Measurements from ENCODE around the gene VSTM2B. TPM values are rescaled to one million over a fixed set of nuclear protein-coding genes. Genes with fewer than 3 reads are reported as not detected.

Gene VSTM2B
- total RNA-seq, 2 donors from 2014 or later: not detected

DNA sequence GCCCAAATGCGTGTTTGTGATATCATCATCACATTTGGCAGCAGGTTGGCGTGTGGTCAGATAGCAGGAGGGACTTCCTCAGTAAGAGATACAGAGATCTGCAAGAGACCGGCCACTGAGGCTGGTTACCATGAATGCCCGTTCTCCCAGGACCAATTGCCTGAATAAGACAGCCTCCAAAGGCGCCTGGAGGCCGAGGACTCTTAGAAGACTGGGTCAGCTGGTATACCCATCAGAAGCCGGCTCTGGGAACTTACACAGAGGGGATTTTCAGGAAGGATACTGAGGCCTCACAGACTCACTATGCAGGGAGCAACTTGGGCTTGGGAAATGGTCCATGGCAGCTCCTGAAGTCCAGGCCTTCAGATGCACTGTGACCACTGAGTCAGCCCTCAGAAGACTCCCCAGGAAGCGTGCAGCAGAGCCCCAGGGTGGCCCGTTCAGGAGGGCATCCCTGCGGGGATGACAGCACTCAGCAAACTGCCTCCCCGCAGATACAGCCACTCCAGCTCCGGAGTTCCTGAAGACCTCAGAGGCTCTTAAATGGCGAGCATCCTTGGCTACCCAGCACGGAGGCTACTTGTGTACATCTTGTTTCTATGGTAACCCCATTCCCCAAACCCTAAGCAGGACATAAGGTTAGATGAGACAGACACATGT, 26.4 kb upstream of the VSTM2B start:
- TF ChIP-seq, protein P1, sequence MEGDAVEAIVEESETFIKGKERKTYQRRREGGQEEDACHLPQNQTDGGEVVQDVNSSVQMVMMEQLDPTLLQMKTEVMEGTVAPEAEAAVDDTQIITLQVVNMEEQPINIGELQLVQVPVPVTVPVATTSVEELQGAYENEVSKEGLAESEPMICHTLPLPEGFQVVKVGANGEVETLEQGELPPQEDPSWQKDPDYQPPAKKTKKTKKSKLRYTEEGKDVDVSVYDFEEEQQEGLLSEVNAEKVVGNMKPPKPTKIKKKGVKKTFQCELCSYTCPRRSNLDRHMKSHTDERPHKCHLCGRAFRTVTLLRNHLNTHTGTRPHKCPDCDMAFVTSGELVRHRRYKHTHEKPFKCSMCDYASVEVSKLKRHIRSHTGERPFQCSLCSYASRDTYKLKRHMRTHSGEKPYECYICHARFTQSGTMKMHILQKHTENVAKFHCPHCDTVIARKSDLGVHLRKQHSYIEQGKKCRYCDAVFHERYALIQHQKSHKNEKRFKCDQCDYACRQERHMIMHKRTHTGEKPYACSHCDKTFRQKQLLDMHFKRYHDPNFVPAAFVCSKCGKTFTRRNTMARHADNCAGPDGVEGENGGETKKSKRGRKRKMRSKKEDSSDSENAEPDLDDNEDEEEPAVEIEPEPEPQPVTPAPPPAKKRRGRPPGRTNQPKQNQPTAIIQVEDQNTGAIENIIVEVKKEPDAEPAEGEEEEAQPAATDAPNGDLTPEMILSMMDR (IDR thresholded peaks at IDR 0.05): no peak
- no peak for TF ChIP-seq POLR2A (IDR thresholded peaks at IDR 0.05)
- Histone ChIP-seq H3K27ac (no peak overlapping the region), H3K4me3 (no peak overlapping the region), H3K36me3 (replicated peaks in 1 of 2; ENCODE audit: insufficient read depth in 1 of 2, low read depth in 2 of 2) (no peaks in the 10 kb centered on the region), H3K4me1 (no peaks in the 10 kb centered on the region), H3K9me3 (no peaks in the 10 kb centered on the region), H3K27me3 (no peaks in the 10 kb centered on the region)
- WGBS, 2 donors: 55 to 74% methylated on average over 8 to 14 of the region's 14 CpGs
- ATAC-seq (no peak), DNase-seq (no peak)
- intact Hi-C loops (cut with DNase I): no loop called here

DNA sequence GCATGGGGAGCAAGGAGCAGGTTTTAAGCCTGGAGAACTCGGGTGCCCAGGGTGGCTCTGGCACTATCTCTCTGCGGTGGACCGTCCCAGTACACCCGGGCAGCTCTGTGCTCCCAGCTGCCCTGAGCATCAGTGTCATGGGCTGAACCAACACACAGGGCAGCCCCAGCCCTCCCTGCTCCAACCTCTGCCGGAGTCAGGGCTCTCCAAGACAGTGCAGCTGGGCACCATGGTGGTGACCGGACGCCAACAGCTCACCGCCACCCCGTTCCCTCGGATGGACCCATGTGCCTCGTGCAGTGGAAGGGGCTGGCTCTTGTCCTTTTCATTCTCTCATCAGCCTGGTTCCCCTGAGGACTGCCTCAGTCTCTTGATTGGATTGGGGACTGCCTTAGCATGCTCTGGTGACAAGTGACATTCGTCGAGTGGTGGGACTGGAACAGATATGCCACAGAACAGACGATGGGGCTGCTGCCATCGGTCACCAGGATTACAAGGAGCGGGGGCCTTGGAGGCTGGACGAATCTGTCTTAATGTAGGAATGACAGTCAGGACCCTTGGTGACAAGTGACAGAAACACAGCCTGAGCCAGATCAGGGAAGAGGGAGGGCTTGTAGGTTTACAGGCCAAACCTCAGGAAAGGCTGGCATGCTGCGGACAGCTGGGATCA, 25.7 kb upstream of the VSTM2B start:
- DNase-seq: no peak
- no peaks in the 10 kb centered on the region for H3K4me1 ChIP-seq
- no peak for ATAC-seq
- TF ChIP-seq, protein P1 (IDR thresholded peaks at IDR 0.05): no peak
- TF ChIP-seq POLR2A (IDR thresholded peaks at IDR 0.05): no peak
- WGBS, 2 donors: 62 to 70% methylated on average over 14 to 18 of the region's 18 CpGs
- no peaks in the 10 kb centered on the region for H3K36me3 ChIP-seq (replicated peaks in 1 of 2; ENCODE audit: insufficient read depth in 1 of 2, low read depth in 2 of 2)
- H3K9me3 ChIP-seq: no peaks in the 10 kb centered on the region
- no peaks in the 10 kb centered on the region for H3K27me3 ChIP-seq
- intact Hi-C loops (cut with DNase I): no loop called here
- no peak overlapping the region for H3K4me3 ChIP-seq
- no peak overlapping the region for H3K27ac ChIP-seq

DNA sequence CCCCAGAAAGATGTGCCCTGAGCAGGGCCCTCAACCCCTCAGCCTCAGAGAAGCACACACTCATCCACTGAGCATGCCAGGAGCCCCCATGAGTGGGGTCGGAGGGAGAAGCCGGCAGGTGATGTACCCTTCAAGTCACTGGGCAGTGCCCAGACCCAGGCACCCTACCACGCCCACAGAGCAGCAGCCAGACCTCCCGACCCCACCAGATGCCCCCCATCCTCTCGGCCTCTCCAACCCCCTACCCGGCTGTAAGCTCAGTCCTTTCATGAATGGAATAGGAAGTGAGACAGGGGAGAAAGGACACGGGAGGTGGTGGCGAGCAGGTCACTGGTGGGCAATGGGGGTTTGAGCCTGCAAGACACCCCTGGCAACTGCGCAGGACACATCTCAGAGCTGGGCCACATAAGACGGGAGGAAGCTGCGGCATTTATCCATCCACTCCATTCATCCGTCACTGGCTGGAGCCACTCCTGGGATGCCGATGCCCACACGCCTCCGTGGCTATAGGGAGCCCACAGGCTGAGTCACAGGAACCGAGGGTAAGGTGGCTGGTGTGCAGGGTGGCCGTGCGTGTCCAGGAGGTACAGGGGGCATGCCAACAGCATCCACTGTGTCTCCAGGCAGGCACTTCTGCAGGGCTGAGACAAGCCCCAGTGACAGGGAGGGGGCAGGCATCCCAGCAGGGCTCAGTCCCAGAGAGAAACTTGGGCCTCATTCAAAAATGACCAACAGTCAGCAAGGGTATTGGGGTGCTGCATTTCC, 23.8 kb upstream of the VSTM2B start:
- TF ChIP-seq POLR2A (IDR thresholded peaks at IDR 0.05): no peak
- TF ChIP-seq, protein P1 (IDR thresholded peaks at IDR 0.05): no peak
- Histone ChIP-seq H3K9me3 (no peaks in the 10 kb centered on the region), H3K27ac (no peak overlapping the region), H3K4me3 (no peak overlapping the region), H3K27me3 (no peaks in the 10 kb centered on the region), H3K4me1 (no peaks in the 10 kb centered on the region), H3K36me3 (replicated peaks in 1 of 2; ENCODE audit: insufficient read depth in 1 of 2, low read depth in 2 of 2) (no peaks in the 10 kb centered on the region)
- DNase-seq (no peak), ATAC-seq (no peak)
- 66 to 71% methylated on average over 11 to 18 of the region's 18 CpGs for WGBS, 2 donors
- intact Hi-C loops (cut with DNase I): no loop called here

DNA sequence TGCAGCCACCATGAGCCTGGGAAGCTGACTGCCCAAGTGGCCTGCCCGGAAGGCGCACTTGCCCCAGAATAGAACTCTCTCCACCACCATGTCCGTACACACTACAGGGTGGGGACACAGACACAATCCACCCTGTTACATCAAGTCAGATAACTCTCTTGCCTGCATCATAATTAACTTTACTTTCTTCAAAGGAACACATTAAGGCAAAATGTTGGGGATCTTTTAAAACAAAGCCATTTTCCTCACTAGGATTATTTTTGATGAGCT, 23.3 kb upstream of the VSTM2B start:
- Histone ChIP-seq H3K4me1 (no peaks in the 10 kb centered on the region), H3K36me3 (replicated peaks in 1 of 2; ENCODE audit: insufficient read depth in 1 of 2, low read depth in 2 of 2) (no peaks in the 10 kb centered on the region), H3K4me3 (no peak overlapping the region), H3K27ac (no peak overlapping the region), H3K27me3 (no peaks in the 10 kb centered on the region), H3K9me3 (no peaks in the 10 kb centered on the region)
- DNase-seq (no peak), ATAC-seq (no peak)
- WGBS, 2 donors: 69 to 88% methylated on average over 3 of the region's 3 CpGs
- intact Hi-C loops (cut with DNase I): no loop called here
- TF ChIP-seq POLR2A (IDR thresholded peaks at IDR 0.05): no peak
- TF ChIP-seq, protein P1 (IDR thresholded peaks at IDR 0.05): no peak
